HG02759 (cell line): ENCODE data around the gene MED12L.
A peak's percentile ranks its signal among the peaks of the same experiment; 100 is the strongest.
"Not testable (repeated sequence)": the region's sequence is repeated elsewhere in the genome, so short reads cannot be mapped to it uniquely, and the experiment has no call there.

Source experiments
- ATAC-seq: cut with Tn5 transposase; IDR thresholded peaks from one replicate; pipeline ENCODE4 v1.9.1; 2021; ENCODE audit warnings: mild to moderate bottlenecking, moderate library complexity; ENCODE audit not compliant: unreplicated experiment

Gene MED12L

DNA sequence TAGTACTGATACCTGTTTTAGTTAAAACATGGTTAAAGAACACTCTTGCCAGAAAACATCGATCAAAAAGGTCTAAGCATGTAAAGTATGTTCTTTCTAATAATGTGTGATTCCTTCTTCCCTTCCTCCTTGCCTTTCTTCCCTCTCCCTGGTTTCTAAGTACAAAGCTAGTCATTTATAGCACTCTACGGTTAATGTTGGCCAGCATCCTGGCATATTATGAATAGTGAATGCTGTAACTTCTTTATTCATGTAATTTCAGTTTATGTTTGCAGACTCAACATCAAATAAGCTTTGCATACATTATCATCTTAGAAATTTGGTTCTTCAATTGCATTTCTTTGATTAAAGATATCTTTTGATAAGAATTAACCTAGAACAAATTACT is 272.0 kb downstream of the MED12L start:
- no peak for ATAC-seq

DNA sequence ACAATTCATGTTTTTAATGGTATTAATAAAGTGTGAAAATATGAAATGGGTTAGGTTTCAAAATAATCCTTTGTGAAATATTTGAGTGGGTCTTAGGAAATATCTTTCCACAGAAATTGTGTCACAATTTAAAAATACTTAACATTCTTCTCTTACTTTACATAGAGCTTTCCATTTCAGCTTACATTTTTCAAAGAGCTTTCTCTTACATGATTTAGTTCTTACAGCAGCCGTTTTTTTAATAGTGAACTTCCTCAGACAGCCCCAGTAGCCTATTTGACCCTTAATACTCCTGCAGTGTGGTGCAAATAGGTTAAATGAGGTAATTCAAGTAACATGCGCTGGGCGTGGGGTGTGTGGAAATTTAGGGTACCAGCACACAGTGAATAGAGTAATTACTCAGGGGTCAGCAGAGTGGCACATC is 277.3 kb downstream of the MED12L start:
- ATAC-seq, result no peak

DNA sequence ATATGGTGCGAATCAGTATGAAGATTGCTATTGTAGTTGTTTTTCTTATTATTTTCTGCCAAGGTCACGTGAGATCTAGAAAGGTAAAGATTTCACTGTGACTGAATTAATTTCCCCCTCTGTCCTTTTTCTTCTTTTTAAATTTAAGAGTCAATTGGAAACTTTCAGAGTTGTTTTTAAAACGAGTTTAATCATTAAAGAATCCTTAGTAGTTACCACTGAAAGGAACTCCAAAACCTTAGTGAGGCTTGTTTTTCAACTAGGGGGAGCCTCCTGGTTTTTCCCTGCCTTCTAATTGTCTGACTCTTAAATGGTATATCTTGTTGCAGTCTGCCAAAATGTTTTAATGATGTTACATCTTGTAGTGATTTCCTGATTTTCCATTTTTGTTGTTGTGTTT is 281.5 kb downstream of the MED12L start:
- no peak for ATAC-seq

DNA sequence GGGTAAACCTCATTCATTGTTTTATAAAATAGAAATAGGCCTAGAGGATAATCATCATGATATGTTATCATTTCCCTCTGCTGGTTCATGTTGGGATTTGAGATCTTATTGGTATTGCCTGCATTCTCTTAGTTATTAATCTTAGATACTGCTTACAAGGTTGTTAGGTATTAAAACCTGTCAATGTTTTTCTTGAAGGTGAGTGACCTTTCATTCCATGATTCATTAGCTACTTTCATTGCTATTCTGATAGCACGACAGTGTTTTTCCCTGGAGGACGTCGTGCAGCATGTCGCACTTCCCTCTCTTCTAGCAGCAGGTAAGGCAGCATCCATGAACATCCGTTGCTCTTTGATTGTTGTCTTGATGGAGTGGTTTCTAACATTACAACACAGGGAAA is 282.0 kb downstream of the MED12L start:
- no peak for ATAC-seq

DNA sequence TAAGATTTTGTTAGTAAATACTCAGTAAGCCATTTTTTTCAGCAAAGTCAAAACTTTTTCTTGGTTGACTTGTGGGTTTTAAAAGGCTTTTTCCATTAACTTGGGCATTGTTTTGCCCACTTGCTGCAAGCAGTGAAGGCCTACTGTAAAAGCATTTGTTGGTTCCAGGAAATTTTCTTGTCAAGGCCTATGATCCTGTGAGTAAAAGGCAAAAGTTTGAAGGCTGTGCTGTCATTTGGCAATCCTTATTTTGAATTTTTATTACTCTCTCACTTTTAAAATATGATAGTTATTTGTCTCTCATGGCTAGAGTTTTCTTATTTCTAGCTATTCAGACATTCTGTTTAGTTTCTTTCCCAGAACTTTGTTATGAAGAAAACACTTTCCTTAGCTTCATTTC is 286.1 kb downstream of the MED12L start:
- ATAC-seq, result no peak

DNA sequence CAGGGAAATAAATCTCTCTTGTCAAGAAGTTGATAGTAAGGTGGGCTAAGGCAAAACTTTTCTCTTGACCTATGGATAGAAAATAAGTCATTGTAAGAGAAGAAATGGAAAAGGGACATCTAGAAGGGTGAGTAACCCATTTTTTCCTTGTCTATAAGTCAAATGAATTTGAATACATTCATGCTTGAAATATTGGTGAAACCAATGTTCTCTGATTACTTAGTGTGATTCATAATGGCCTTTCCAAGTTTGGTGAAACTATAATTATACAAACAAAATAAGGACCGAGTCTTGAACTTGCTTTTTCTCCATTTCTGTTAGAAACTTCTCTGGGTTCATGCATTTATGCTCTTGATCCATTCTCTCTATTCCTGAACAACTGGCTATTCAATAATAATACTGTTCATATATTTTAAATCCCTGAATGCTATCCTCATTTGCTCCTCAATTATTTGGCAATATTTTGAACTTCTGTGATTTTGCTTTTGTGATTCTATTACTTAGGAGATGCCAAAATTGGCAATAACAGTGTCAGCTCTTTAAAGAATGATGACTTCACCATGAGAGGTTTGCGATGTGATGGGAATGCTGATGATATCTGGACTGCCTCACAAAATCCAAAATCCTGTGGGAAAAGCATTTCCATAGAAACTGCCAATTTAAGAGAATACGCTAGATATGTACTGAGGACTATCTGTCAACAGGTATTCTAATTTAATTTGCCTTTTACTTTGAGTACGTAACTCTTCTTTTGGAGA is 286.8 kb downstream of the MED12L start:
- ATAC-seq, result no peak

DNA sequence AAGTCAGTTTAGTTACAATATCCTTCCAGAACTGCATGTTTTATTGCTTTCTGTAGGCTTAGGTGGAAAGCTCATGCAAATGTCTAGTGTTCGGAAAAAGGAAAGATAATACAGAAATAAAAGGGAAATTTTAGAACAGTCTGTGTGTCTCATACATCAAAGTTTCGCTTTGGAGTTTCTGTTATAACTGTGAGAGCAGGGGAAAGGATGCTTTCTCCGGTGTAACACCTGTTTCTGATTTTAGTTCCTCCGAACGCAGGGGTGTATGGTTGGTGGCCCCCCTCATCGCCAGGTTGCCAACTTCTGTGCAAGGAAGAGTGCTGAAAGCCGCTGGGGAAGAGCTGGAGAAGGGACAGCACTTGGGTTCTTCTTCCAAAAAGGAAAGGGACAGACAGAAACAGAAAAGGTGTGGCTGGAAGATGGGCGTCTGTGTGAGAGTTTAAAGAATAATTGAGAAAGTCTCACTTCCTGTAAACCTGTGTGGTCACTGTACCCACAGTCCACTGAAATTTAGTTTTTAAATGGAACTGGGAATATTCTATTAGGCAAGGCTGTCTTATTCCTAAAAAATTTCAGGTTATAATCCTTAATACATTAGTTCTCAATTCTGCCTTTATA is 292.4 kb downstream of the MED12L start:
- ATAC-seq, result peak; percentile 62

DNA sequence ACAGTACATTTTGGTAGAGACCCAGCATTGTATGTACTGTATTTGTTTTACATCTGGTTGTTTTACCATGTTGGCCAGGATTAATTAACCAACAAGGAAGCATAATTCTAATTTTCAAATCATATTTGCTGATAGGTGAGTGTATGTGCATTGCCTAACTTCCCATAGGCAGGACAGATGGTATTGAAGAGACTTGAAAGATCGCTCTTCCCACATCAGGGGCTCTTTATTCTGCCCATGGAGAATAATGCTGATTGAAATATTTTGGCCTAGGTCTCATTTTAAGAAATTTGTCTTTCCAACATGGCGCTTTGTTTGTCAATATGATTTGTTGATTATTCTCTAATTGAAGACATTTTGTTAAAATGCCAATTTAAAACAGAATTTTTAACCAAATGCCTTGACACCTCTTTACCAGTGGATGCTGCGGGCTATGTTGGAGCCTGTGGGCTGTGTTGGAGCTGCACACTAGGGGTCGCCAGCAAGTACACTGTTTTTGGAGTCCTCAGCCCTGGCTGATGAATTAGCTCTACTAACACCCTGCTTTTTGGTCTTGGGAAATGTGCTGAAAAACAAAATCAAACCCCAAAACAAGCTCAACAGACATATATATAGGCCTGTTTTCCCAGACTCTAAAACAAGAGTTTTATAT is 293.7 kb downstream of the MED12L start:
- ATAC-seq, result peak; percentile 33

DNA sequence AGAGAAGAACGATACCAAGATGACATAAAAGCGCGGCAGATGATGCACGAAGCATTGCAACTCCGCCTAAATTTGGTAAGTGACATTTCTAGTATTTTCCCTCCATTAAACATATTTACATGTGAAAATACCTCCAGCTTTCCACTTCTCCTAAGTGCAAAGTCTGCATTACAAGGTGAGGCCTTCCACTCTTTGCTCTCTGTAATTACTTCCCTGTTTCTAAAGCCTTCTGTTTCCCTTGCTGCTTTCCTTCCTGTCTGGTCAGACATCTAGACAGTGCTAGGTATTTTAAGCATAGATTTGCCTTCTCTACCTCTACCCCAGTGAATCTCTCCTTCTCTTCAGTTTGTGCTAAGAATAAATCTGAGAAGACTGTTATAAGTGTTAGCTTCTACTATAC is 297.2 kb downstream of the MED12L start:
- ATAC-seq, result peak; percentile 31

DNA sequence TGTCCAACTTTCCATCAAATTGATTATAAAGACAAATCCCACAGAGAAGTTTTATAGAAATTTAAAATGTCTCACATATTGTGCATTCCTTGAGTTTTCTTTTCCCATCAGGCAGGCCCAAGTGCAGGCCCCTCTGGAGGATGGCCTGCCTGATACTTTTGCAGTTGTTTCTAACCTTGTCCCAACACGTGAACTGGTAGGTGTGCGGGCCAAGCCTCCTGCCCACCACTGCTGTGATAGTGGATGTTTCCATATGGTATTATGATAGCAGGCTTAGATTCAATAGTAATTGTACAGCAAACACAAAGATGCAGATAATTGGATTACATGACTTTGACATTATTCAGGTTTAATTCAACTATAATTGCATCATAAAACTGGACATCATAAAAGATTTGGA is 297.6 kb downstream of the MED12L start:
- no peak for ATAC-seq

DNA sequence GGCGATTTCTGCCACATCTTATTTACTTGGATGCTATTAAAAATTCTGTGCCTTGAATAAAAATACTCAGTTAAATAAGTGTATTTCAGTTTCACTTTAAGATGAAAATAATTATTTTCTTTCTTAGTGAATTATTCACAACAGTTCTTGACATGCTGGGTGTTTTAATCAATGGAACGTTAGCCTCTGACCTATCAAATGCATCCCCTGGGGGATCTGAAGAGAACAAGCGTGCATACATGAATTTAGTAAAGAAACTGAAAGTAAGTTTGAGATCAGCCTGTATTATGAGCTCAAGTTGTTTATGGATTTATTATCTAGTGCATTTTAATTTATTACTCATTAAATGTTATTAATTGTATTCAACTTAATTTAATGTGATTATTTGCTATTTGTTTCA is 298.5 kb downstream of the MED12L start:
- ATAC-seq, result peak; percentile 33

DNA sequence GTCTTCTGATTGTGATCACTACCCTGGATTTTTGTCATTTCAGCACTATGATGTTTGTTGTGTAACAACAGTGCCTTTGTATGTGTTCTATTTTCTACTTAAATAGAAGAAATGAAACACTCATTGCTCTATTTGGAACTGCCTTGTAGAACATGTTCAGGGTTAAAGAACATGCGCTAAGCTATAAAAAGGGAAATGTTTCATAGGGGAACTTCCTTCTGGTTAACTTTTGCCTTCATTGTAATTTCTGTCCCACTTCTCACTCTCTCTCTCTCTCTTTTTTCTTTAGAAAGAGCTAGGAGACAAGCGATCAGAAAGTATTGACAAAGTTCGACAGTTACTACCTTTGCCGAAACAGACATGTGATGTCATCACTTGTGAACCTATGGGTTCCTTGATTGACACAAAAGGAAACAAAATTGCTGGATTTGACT is 299.3 kb downstream of the MED12L start, which contains the start of gene P2RY12:
Gene P2RY12, minus strand, starts transcription at position 13 of the 434 bp plus-strand sequence. CDS start 45,908 bp downstream, outside the sequence.
- ATAC-seq, result peak; percentile 54

DNA sequence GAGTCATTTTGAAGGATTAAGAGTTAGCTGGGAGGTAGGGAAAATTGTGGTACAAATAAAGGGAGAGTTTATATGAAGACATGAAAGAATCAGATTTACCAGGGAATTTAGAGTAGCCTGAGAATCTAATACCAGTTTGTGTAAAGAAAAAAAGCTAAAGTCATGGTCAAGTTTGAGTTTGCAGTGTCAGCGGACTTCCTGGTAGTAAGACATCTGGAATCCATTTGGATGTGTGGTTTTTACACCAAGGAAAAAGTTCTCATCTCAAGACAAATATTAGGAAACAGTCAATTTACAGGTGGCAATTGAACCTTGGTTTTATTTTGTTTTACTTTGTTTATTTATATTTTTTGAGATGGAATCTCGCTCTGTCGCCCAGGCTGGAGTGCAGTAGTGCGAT is 300.6 kb downstream of the MED12L start:
- ATAC-seq, result no peak

DNA sequence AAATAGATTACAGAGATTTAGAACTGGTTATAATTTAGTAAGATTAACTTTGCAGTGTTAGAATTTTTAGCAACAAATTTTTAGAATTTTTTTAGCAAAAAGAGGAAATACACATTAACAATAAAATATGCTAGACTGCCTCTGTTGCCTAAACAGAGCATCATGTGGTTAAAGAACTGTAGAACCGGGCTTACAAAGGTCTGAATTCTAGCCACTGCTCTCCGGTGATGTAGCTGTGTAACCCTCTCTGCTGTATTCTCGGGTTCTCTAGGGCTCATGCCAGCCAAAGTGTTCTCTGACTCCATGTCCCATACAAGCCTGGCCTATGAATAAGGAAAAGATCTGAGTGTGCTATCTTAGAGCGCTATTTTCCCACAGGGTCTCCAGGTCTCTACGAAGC is 302.0 kb downstream of the MED12L start:
- ATAC-seq, result peak; percentile 19

DNA sequence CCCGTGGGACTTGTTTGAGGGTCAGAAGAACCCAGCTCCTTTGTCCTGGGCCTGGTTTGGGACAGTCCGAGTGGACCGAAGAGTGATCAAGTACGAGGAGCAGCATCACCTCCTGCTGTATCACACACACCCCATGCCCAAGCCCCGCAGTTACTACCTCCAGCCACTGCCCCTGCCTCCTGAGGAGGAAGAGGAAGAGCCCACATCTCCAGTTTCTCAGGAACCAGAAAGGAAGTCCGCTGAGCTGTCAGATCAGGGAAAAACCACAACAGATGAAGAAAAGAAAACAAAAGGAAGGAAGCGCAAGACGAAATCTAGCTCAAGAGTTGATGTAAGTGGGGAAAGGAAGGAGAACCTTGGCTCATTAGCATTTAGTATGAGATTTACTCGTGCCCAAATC is 302.4 kb downstream of the MED12L start:
- ATAC-seq, result peak; percentile 30

DNA sequence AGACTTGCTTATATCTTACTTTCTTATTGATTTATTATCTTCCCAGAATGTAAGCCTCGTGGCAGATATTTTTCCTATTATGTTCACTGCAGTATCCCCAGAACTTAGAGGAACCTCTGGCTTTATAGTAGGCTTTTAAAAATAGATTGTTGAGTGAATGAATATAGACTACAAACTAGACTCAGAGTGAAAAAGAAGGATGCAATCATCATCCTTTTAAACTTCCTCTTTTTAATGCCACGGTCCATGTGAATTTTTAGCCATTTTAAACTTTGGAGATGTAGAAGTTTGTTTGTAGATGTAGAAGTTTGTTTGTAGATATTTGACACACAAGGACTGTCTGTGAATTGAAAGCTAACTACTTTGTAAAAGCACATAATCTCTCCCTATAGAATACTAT is 306.3 kb downstream of the MED12L start:
- no peak for ATAC-seq

DNA sequence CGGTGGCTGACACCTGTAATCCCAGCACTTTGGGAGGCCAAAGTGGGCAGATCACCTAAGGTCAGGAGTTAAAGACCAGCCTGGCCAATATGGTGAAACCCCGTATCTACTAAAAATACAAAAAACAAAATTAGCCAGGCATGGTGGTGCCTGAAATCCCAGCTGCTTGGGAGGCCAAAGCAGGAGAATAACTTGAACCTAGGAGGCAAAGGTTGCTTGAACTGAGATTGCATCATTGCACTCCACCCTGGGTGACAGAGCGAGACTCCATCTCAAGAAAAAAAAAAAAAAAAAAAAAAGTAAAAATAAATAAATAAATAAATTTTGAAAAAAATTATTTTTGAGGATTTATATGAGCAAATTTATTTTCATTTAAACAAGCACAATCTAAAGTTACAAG is 306.7 kb downstream of the MED12L start:
- not testable (repeated sequence) for ATAC-seq

DNA sequence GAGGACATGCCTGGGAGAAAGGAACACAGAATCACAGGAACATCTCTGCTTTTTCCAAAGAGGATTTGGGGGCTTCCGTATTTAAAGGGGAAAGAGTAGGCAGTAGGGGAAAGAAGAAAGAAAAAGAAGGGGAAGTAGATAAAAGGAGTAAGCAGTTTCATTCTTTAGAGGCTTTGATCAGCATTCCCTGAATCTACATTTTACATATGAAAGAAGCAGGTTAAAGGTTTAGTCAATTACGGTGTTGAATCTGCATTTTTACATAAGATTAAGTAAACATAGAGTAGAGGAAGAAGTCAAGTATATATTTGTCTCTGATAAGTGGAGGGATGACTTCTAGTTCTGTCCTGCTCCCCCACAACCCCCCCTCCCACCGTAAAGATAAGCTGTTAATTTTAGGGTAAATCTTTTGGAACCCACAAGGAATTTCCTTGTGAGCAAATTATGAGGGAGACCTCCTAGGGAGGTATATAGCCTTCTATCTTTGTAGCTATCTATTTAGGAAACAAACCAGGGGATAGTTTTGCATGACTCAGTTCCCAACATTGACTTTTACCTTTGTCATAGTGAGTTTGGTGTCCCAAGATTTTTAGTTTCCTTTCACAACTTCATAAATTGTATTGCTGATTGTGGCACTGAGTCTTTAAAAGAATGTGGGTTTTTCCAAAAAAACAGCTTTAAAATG is 307.8 kb downstream of the MED12L start:
- no peak for ATAC-seq

DNA sequence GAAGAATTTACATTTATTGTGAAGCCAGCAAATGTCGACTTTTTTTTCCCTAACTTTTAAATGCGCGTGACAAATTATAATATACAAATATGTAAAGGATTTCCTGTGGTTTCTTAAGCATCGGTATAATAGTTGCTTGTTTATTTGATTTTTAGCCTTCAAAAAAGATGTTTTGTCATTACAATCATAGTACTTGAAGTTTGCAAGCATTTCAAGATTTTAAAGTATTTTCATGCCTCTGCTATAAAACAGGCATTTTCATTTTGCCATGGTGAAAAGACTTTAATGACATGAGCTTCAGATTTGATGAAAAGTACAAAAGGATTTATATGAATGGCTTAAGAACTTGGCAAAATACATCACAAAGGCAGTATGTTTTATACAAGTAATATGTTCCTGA is 308.5 kb downstream of the MED12L start:
- no peak for ATAC-seq

DNA sequence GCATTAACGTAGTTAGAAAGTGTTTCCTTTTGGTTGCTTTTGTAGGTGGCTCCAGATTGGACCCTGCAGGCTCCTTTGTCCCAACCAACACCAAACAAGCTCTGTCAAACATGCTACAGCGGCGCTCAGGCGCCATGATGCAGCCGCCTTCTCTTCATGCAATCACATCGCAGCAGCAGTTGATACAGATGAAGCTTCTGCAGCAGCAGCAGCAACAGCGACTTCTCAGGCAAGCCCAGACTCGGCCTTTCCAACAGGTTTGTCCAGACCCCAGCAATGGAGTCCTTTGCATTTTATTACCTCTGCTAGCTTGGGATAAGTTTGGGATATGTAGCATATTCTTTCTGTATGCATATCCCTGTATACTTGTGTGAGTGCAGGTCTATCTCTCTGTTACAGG is 309.1 kb downstream of the MED12L start:
- no peak for ATAC-seq

DNA sequence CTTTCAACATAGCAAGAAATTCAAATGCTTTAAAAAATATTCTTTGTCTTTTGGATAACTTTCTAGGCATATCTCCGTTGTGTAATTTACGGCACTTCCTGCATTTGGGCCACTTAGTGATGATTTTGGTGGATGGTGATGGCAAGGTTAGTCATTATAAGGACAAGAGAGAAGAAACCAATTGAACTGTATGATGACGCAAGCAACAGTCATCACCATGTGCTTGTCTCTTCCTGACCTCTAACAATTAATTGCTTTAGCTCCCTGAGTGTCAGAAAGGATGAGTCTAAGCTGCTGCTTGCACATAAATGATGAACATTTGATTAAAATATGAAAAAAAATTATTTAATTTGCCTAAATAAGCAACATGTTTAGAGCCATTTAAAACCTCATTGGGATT is 310.3 kb downstream of the MED12L start:
- no peak for ATAC-seq
